GM18858 (cell line): ENCODE results near the gene GRK3.

Experiments used
- ATAC-seq: cut with Tn5 transposase; IDR thresholded peaks from one replicate; pipeline ENCODE4 v1.9.1; 2021; ENCODE audit not compliant: unreplicated experiment

Gene GRK3

DNA sequence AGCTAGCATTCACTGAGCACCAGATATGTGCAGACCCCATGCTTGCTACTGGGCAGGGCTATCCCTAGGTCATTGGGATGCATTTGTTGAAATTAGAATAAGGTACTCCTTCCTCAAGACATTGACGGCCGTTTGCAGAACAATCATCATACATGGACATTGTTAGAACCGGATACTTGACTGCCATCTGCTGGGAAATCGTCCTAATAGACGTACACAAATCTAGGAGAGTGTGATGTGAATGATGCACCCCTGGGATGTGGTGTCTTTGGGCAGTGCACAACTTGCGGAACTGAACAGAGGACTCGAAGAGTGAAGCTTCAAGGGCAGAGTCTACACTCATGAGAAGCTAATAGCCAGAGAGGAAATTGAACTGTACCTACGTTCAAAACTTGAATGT, 213.4 kb downstream of the GRK3 start:
- no peak for ATAC-seq
